SK-N-DZ (cell line): ENCODE measurements around the gene CCDC112.
A peak's percentile ranks its signal among the peaks of the same experiment; 100 is the strongest.
"Not testable (repeated sequence)": the region's sequence is repeated elsewhere in the genome, so short reads cannot be mapped to it uniquely, and the experiment has no call there.

Experiments
- DNase-seq: peaks from one replicate; pipeline ENCODE4 v3.0.0-alpha.2; 2015; ENCODE audit warnings: low spot score
- small RNA-seq, 2 experiments: library from RNA; depleted of rRNA; stranded (forward); fragments of <200 nt; gene quantifications; one replicate each; pipeline ENCODE3, GENCODE V24; 2014

Gene CCDC112

GRCh38 chr5:115262321-115263077, 34.0 kb downstream of the CCDC112 start, which contains the start of gene PGGT1B:
TSS of gene PGGT1B (minus strand) at chr5:115262877. CDS start at chr5:115262851, 26 bp downstream.
- peak; percentile 80 for DNase-seq

DNA sequence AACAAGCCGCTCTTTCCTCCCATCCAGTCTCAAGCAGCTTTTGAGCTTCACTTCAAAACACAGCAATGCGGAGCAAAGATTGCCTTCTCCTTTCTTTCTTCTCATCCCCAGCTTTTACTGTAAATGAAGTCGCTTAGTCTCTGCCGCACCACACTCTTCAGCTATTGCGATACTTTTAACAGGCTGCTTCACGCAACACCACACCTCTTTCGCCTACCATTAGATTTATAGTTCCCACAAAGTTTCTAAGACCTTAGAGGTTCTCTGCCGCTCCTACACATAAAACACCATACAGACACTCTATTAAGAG, 34.5 kb downstream of the CCDC112 start:
- DNase-seq, result peak; percentile 4

DNA sequence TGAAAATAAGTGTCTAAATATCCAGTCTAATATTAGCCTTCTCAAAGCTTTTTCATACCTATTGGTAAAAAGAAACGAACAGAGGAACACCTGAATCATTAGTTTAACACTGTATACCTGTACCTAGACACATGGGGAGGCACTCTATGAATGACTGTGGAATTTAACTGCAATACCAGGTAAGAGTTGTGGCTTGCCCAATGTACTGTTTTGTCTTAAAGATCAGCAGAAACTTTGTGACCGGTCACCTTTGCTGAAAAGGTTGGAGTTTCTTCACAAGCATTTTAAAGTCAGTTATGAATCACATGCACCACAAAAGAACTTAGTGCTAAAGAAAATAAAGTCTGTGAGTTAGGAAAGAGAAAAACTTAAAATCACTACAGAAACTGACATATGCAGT, 36.2 kb downstream of the CCDC112 start:
- DNase-seq, result no peak

- DNase-seq, result no peak
These were observed 38.5 kb downstream of the CCDC112 start for GRCh38 chr5:115257981-115258380.

DNA sequence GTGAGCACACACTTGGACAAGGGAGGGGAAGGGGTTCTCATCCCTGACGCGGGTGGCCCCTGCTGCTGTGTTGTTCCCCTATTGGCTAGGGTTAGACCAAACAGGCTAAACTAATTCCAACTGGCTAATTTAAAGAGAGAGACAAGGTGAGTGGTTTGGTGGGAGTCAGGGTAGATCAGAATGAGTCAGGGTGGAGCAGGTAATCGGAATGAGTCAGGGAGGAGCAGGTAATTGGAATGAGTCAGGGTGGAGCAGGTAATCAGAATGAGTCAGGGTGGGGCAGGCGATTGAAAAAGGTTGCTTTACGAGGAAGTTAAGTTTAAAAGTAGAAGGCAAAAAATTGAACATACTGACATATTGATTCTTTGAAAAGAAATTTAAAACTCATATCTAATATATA, 47.1 kb downstream of the CCDC112 start:
- DNase-seq, result not testable (repeated sequence)

GRCh38 chr5:115246361-115246991, 50.0 kb downstream of the CCDC112 start:
- DNase-seq, result peak; percentile 43

DNA sequence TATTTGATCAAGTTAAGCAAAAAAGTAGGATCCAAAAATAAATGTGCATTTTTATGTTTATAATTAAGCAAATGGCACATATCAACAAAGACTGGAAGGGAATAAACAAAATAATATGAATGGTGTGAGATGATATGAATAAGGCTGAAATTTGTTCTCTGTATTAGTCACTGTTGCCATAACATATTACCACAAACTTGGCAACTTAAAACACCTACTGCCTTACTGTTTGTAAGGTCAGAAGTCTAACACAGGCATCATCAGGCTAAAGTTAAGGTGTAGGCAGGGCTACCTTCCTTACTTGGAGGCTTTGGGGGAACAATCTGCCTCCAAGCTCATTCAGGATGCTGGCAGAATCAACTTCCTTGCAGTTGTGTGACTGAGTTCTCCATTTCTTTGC, 53.0 kb downstream of the CCDC112 start:
- DNase-seq, result no peak

DNA sequence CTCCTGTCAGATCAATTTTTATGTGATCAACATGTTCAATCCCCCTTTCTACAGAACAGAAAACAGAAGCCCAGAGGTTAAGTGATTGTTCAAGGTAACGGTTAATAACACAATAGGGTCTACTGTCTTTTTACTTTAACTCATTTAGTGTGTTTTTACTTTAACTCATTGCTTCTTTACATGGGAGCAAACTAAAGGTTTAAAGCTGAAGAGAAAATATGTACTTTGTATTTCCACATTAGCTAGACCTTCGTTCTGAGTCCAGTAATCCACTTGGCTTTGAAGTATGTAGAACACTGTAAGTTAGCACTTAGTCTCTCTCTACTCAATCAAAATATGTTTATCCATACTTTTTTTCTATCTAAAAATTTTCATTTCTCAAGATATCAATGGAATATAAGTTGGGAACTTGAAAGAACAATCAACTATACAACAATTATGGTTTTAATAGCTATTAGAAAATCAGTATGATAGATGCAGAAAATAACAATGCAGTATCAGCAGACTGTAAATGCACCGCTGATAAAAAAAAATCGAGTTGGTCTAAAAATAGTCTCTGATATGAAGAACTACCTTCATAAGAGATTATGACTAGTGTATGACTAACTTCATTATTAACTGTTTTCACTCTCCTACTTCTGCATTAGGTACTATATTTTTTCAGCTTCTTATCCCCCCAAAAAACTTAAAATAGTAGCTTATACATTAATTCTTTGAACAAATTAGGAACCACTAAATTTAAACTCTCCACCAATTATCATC, 54.4 kb downstream of the CCDC112 start:
- DNase-seq, result no peak

DNA sequence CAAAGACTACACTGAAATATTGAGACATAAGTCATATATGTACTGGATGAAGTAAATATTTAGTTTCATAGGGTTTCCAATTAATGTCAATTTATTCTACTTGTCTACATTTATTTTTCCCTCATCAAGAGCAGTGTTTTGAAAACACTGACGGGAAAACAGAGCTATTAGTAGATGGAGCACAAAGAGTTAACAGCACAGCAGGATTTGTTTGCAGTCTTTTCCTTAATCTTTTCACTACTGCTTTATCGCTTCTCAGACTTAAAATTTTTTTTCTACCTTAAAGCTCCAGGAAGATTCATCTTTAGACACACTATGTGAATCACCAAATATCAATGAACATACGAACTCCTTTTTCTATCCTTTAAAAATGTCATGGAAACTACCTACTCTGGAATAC, 59.4 kb downstream of the CCDC112 start:
- no peak for DNase-seq

- no peak for DNase-seq
These were observed 59.9 kb downstream of the CCDC112 start for GRCh38 chr5:115236599-115236998.

DNA sequence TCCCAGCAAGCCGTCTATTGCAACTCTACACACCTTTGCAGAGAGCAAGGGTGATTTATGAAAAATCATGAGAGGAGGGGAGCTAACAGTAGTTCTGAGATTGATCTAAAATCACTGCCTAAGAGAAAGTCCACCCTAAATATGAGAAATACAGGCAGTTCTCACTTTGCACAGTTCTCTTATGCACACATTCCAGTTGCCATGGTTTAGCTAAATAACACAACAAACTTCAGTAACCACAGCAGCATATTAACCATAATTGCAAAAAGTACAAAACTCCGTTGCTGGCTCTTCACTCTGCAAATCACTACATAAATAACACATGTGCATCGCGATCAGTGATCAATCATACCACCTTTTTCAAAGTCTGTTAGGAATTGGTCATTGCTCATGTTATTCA, 64.9 kb downstream of the CCDC112 start:
- no peak for DNase-seq

DNA sequence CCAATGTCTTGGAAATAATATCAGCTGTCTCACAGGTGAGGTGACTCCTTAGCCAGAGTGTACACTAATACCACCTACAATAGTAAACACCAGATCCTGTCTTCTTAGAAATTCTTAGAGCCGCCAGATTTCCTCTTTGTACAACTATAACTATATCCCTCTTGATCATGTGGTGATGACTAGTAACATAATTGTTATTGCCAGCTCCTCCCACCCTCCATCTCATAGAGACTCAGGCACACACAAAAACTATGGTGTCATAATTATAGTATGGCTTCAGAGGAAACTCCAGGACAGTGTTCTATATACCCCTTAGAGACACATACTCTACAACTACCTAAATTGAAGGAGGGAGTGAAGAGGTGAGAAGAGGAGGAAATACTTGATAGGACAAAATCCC, 66.8 kb downstream of the CCDC112 start:
- DNase-seq, result no peak

- no peak for DNase-seq
These were observed 69.2 kb downstream of the CCDC112 start for GRCh38 chr5:115227281-115227680.

Small RNA genes lying within 50 kb of the gene (small RNA-seq; reads per million reads assigned to genes)
- gene HMGN1P15, result 0 reads per million in 2 experiments
